ENCODE measurements around the gene OR1E2. TPM values are rescaled to one million over a fixed set of nuclear protein-coding genes. Genes with fewer than 3 reads are reported as not detected.

The OR1E2 gene
- total RNA-seq, 1 experiment from 2014 or later = not detected

DNA sequence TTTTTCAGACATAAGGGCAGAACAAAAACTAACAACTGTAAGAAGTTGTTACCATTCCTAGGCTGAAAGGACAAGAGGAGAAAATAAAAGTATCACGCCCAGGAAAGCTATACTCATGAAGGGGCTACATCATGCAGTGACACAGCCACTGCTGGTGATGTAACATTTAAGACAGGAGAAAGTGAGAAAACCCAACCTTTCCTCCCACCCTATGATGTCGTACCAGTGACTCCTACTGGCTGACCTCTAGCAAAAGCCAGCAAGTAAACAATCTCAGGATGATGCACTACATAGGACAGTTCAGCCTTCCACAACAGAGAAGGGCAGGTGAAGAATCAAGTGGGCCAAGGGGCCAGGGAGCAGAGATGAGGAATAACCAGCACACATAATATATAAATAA is 14.0 kb upstream of the OR1E2 start:
- no peak for TF ChIP-seq OVOL2 (CRISPR knock-in tag; IDR thresholded peaks at IDR 0.05; ENCODE audit: borderline replicate concordance)
- TF ChIP-seq, protein P1, sequence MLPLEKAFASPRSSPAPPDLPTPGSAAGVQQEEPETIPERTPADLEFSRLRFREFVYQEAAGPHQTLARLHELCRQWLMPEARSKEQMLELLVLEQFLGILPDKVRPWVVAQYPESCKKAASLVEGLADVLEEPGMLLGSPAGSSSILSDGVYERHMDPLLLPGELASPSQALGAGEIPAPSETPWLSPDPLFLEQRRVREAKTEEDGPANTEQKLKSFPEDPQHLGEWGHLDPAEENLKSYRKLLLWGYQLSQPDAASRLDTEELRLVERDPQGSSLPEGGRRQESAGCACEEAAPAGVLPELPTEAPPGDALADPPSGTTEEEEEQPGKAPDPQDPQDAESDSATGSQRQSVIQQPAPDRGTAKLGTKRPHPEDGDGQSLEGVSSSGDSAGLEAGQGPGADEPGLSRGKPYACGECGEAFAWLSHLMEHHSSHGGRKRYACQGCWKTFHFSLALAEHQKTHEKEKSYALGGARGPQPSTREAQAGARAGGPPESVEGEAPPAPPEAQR (CRISPR knock-in tag; IDR thresholded peaks at IDR 0.05) = no peak
- no peak for TF ChIP-seq NFE2L1 (CRISPR knock-in tag; IDR thresholded peaks at IDR 0.05)
- TF ChIP-seq, protein P2, sequence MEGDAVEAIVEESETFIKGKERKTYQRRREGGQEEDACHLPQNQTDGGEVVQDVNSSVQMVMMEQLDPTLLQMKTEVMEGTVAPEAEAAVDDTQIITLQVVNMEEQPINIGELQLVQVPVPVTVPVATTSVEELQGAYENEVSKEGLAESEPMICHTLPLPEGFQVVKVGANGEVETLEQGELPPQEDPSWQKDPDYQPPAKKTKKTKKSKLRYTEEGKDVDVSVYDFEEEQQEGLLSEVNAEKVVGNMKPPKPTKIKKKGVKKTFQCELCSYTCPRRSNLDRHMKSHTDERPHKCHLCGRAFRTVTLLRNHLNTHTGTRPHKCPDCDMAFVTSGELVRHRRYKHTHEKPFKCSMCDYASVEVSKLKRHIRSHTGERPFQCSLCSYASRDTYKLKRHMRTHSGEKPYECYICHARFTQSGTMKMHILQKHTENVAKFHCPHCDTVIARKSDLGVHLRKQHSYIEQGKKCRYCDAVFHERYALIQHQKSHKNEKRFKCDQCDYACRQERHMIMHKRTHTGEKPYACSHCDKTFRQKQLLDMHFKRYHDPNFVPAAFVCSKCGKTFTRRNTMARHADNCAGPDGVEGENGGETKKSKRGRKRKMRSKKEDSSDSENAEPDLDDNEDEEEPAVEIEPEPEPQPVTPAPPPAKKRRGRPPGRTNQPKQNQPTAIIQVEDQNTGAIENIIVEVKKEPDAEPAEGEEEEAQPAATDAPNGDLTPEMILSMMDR (IDR thresholded peaks at IDR 0.05) = no peak
- TF ChIP-seq, protein P3, sequence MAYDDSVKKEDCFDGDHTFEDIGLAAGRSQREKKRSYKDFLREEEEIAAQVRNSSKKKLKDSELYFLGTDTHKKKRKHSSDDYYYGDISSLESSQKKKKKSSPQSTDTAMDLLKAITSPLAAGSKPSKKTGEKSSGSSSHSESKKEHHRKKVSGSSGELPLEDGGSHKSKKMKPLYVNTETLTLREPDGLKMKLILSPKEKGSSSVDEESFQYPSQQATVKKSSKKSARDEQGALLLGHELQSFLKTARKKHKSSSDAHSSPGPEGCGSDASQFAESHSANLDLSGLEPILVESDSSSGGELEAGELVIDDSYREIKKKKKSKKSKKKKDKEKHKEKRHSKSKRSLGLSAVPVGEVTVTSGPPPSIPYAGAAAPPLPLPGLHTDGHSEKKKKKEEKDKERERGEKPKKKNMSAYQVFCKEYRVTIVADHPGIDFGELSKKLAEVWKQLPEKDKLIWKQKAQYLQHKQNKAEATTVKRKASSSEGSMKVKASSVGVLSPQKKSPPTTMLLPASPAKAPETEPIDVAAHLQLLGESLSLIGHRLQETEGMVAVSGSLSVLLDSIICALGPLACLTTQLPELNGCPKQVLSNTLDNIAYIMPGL (CRISPR knock-in tag; IDR thresholded peaks at IDR 0.05) = no peak
- no peak for TF ChIP-seq CREB1 (CRISPR knock-in tag; IDR thresholded peaks at IDR 0.05)
- no peak for TF ChIP-seq EMX1 (CRISPR knock-in tag; IDR thresholded peaks at IDR 0.05)
- CTCF ChIA-PET = interaction anchor here (0.7 to 1.0 kb wide), 2 partner anchors 87 to 399 kb away, joined by 3 read pairs; no protein-coding TSS in a partner anchor
- DNase-seq (ENCODE audit: low spot score) (peak; percentile 21), ATAC-seq (peak; percentile 95)
- H3K27ac Mint-ChIP-seq = no peak overlapping the region
- no peak overlapping the region for H3K4me3 Mint-ChIP-seq
- POLR2A ChIA-PET = no interaction called here
- no peaks in the 10 kb centered on the region; the same call in 1 of the 2 replicates for H3K27me3 Mint-ChIP-seq (ENCODE audit: low read depth)
- H3K36me3 Mint-ChIP-seq = no peaks in the 10 kb centered on the region
- no peaks in the 10 kb centered on the region for H3K4me1 Mint-ChIP-seq
- H3K9me3 Mint-ChIP-seq = peaks cover 4% of the 10 kb centered on the region; the same call in 1 of the 2 replicates

DNA sequence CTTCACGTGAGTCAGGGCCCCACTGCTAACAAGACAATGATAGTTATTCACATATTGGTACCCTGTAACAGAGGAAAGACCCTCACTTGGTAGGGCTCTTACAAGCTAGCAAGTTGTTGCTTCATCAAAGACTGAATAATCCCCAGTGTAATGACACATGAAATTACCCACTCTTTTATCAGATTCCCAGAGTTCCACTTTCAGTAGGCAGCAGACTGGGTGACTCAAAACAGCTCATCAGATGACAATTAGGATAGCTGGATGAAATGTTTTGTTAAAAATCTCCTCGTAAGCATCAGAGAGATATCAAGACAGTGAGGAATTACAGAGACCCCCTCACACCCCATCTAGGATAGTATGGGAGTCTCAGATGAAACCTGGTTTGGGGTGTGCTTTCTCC is 6.8 kb upstream of the OR1E2 start:
- CTCF ChIA-PET = interaction anchor here (1.2 kb wide), 1 partner anchor 162 kb away, joined by 4 read pairs; no protein-coding TSS in a partner anchor
- Mint-ChIP-seq H3K36me3 (no peaks in the 10 kb centered on the region), H3K9me3 (no peaks in the 10 kb centered on the region), H3K4me3 (no peak overlapping the region), H3K4me1 (peaks cover 8% of the 10 kb centered on the region), H3K27me3 (ENCODE audit: low read depth) (no peaks in the 10 kb centered on the region; the same call in 1 of the 2 replicates), H3K27ac (no peak overlapping the region)
- TF ChIP-seq, protein P4, sequence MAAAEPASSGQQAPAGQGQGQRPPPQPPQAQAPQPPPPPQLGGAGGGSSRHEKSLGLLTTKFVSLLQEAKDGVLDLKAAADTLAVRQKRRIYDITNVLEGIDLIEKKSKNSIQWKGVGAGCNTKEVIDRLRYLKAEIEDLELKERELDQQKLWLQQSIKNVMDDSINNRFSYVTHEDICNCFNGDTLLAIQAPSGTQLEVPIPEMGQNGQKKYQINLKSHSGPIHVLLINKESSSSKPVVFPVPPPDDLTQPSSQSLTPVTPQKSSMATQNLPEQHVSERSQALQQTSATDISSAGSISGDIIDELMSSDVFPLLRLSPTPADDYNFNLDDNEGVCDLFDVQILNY (CRISPR knock-in tag; IDR thresholded peaks at IDR 0.05) = no peak
- TF ChIP-seq ZNF263 (CRISPR knock-in tag; IDR thresholded peaks at IDR 0.05; ENCODE audit: low read depth) (no peak), ZNF219 (CRISPR knock-in tag; IDR thresholded peaks at IDR 0.05; ENCODE audit: borderline replicate concordance) (no peak), FOXK1 (CRISPR knock-in tag; IDR thresholded peaks at IDR 0.05) (no peak)
- TF ChIP-seq, protein P5, sequence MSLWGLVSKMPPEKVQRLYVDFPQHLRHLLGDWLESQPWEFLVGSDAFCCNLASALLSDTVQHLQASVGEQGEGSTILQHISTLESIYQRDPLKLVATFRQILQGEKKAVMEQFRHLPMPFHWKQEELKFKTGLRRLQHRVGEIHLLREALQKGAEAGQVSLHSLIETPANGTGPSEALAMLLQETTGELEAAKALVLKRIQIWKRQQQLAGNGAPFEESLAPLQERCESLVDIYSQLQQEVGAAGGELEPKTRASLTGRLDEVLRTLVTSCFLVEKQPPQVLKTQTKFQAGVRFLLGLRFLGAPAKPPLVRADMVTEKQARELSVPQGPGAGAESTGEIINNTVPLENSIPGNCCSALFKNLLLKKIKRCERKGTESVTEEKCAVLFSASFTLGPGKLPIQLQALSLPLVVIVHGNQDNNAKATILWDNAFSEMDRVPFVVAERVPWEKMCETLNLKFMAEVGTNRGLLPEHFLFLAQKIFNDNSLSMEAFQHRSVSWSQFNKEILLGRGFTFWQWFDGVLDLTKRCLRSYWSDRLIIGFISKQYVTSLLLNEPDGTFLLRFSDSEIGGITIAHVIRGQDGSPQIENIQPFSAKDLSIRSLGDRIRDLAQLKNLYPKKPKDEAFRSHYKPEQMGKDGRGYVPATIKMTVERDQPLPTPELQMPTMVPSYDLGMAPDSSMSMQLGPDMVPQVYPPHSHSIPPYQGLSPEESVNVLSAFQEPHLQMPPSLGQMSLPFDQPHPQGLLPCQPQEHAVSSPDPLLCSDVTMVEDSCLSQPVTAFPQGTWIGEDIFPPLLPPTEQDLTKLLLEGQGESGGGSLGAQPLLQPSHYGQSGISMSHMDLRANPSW (CRISPR knock-in tag; conservative IDR thresholded peaks at IDR 0.05; ENCODE audit: low read depth) = no peak
- POLR2A ChIA-PET = no interaction called here
- DNase-seq (ENCODE audit: low spot score) (no peak), ATAC-seq (no peak)

DNA sequence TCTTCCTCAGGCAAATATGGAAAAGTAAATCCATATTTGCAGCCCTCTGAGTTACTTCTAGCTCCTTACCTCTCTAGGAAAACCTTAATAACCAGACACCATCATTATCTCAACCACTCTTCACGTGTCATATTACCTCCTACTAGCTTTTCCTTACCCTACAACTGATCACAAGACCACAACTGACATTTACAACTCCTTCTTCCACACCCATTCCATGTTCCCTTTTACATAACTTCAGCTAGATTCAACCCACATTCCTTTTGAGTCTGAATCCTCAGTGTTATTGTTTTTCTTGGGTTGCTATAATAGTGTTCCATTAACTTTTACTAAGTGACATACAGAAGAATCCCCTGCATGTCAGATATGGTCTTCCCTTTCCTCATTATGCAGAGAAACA is 4.7 kb upstream of the OR1E2 start:
- ChIA-PET POLR2A (no interaction called here), CTCF (no interaction called here)
- Mint-ChIP-seq H3K9me3 (peaks cover 1% of the 10 kb centered on the region; the same call in 1 of the 2 replicates), H3K36me3 (no peaks in the 10 kb centered on the region), H3K27me3 (ENCODE audit: low read depth) (no peaks in the 10 kb centered on the region; the same call in 1 of the 2 replicates), H3K4me1 (peaks cover 8% of the 10 kb centered on the region), H3K27ac (no peak overlapping the region), H3K4me3 (no peak overlapping the region)
- ATAC-seq (no peak), DNase-seq (ENCODE audit: low spot score) (no peak)
- TF ChIP-seq SMAD4 (CRISPR knock-in tag; IDR thresholded peaks at IDR 0.05) = no peak
- no peak for TF ChIP-seq FOXJ3 (CRISPR knock-in tag; IDR thresholded peaks at IDR 0.05; ENCODE audit: borderline replicate concordance)
- no peak for TF ChIP-seq ETV6 (CRISPR knock-in tag; IDR thresholded peaks at IDR 0.05)
- TF ChIP-seq RORB (CRISPR knock-in tag; IDR thresholded peaks at IDR 0.05) = no peak
- TF ChIP-seq, protein P6, sequence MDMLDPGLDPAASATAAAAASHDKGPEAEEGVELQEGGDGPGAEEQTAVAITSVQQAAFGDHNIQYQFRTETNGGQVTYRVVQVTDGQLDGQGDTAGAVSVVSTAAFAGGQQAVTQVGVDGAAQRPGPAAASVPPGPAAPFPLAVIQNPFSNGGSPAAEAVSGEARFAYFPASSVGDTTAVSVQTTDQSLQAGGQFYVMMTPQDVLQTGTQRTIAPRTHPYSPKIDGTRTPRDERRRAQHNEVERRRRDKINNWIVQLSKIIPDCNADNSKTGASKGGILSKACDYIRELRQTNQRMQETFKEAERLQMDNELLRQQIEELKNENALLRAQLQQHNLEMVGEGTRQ (CRISPR knock-in tag; IDR thresholded peaks at IDR 0.05) = no peak
- TF ChIP-seq, protein P7, sequence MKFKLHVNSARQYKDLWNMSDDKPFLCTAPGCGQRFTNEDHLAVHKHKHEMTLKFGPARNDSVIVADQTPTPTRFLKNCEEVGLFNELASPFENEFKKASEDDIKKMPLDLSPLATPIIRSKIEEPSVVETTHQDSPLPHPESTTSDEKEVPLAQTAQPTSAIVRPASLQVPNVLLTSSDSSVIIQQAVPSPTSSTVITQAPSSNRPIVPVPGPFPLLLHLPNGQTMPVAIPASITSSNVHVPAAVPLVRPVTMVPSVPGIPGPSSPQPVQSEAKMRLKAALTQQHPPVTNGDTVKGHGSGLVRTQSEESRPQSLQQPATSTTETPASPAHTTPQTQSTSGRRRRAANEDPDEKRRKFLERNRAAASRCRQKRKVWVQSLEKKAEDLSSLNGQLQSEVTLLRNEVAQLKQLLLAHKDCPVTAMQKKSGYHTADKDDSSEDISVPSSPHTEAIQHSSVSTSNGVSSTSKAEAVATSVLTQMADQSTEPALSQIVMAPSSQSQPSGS (CRISPR knock-in tag; IDR thresholded peaks at IDR 0.05; ENCODE audit: borderline replicate concordance, low read depth) = no peak
- TF ChIP-seq ZNF138 (CRISPR knock-in tag; conservative IDR thresholded peaks at IDR 0.05) = no peak
